ENCODE results near the gene CD320. TPM values are rescaled to one million over a fixed set of nuclear protein-coding genes. Genes with fewer than 3 reads are reported as not detected.

The CD320 gene
- total RNA-seq, 2 donors from 2014 or later, result 48.8 to 51.0 TPM

- peaks cover 0 to 41% of the 10 kb centered on the region in 2 donors for H3K4me1 ChIP-seq
- H3K9me3 ChIP-seq, result no peaks in the 10 kb centered on the region
- H3K4me3 ChIP-seq, result no peak overlapping the region
- H3K27me3 ChIP-seq, result no peaks in the 10 kb centered on the region
- TF ChIP-seq CTCF (IDR thresholded peaks at IDR 0.05), result no peak
- DNase-seq (ENCODE audit: low spot score), result no peak
- peaks cover 40% of the 10 kb centered on the region for H3K36me3 ChIP-seq
- no peak overlapping the region for H3K27ac ChIP-seq
These were observed 2.3 kb upstream of the CD320 start for GRCh38 chr19:8310342-8311055.

DNA sequence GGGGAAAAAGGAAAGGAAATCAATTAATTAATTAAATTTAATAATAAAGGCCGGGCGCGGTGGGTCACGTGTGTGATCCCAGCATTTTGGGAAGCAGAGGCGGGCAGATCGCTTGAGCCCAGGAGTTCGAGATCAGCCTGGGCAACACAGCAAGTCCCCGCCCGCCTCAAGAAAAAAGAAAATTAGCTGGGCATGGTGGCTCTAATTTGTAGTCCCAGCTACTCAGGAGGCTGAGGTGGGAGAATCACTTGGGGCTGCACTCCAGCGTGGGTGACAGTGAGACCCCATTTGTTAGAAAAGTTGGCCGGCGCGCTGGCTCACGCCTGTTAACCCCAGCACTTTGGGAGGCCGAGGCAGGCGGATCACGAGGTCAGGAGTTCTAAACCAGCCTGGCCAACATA lies 733 bp upstream of the CD320 start:
- Histone ChIP-seq H3K27ac (peak overlapping the region; percentile 54 to 72), H3K9me3 (no peaks in the 10 kb centered on the region), H3K36me3 (peaks cover 34% of the 10 kb centered on the region), H3K4me1 (peaks cover 0 to 41% of the 10 kb centered on the region in 2 donors), H3K27me3 (no peaks in the 10 kb centered on the region), H3K4me3 (peak overlapping the region in 1 of 2 donors; percentile 64)
- DNase-seq (ENCODE audit: low spot score), result peak; percentile 54
- no peak for TF ChIP-seq CTCF (IDR thresholded peaks at IDR 0.05)

- Histone ChIP-seq H3K4me1 (peaks cover 0 to 46% of the 10 kb centered on the region in 2 donors), H3K4me3 (peak overlapping the region; percentile 43 to 64)
- no peak for TF ChIP-seq CTCF (IDR thresholded peaks at IDR 0.05)
These were observed 676 bp downstream of the CD320 start for GRCh38 chr19:8307400-8307964.

GRCh38 chr19:8306235-8307054 lies 1.7 kb downstream of the CD320 start:
- peak; percentile 49 for DNase-seq (ENCODE audit: low spot score)
- Histone ChIP-seq H3K36me3 (peaks cover 30% of the 10 kb centered on the region), H3K27ac (no peak overlapping the region), H3K27me3 (no peaks in the 10 kb centered on the region), H3K4me1 (peaks cover 0 to 41% of the 10 kb centered on the region in 2 donors), H3K9me3 (no peaks in the 10 kb centered on the region), H3K4me3 (no peak overlapping the region)
- no peak for TF ChIP-seq CTCF (IDR thresholded peaks at IDR 0.05)

More at GRCh38 chr19:8307400-8307964, 676 bp downstream of the CD320 start:
- Histone ChIP-seq H3K27me3 (no peaks in the 10 kb centered on the region), H3K27ac (peak overlapping the region in 1 of 2 donors; percentile 72), H3K9me3 (no peaks in the 10 kb centered on the region), H3K36me3 (peaks cover 27% of the 10 kb centered on the region)
- peak; percentile 58 for DNase-seq (ENCODE audit: low spot score)

DNA sequence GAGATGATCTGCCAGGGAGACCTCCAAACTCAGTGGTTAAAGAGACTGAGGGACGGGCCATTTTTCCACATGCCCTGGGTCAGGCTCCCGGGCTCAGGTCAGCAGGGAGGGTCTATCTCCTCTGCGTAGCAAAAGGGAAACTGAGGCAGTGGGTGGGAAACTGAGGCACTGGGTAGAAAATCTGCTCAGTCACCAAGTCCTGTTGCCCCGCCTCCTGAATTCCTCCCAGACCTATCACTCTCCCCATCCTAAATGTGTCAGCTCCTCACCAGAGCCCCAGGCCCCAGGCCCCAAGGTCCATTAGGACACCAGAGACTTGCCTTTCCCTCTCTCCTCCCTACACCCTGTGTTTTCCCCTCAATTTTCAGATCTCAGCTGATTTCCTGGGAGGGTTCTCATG lies 2.4 kb downstream of the CD320 start:
- no peak overlapping the region for H3K27ac ChIP-seq
- H3K27me3 ChIP-seq, result no peaks in the 10 kb centered on the region
- no peak overlapping the region for H3K4me3 ChIP-seq
- peaks cover 0 to 39% of the 10 kb centered on the region in 2 donors for H3K4me1 ChIP-seq
- H3K9me3 ChIP-seq, result no peaks in the 10 kb centered on the region
- peaks cover 24% of the 10 kb centered on the region for H3K36me3 ChIP-seq
- peak; percentile 38 for DNase-seq (ENCODE audit: low spot score)
- TF ChIP-seq CTCF (IDR thresholded peaks at IDR 0.05), result no peak
